Measurements from ENCODE around the gene DNA2. TPM values are rescaled to one million over a fixed set of nuclear protein-coding genes. Genes with fewer than 3 reads are reported as not detected.

The DNA2 gene
- total and polyA plus RNA-seq, 2 of the 13 experiments (the other 11 are each of a cell fraction or from before 2014, with no cell fraction given), result 4.8 to 27.3 TPM

GRCh38 chr10:68442971-68443370 lies 28.8 kb downstream of the DNA2 start (continued):
- no peak for TF ChIP-seq NFKB2 (CRISPR knock-in tag; IDR thresholded peaks at IDR 0.05; ENCODE audit: borderline replicate concordance)
- no peak for TF ChIP-seq SOX6 (IDR thresholded peaks at IDR 0.05)
- TF ChIP-seq SOX6 (CRISPR knock-in tag; IDR thresholded peaks at IDR 0.05), result no peak
- TF ChIP-seq ZNF503 (CRISPR knock-in tag; IDR thresholded peaks at IDR 0.05), result no peak
- TF ChIP-seq DZIP1 (CRISPR knock-in tag; IDR thresholded peaks at IDR 0.05), result no peak

- POLR2A ChIA-PET, result no interaction called here
- no TSS peak for BruUV-seq (replicated peaks)
- in situ Hi-C loops (cut with HindIII; ENCODE audit: extremely low pct_ligation_motif_present, low pct_unique_long_range_greater_than_20kb), result no loop called here
- H2AFZ ChIP-seq (ENCODE audit: low read length), result no peak overlapping the region
- no peak for ATAC-seq
- no peak for FAIRE-seq
- DNase-seq (ENCODE audit: low spot score), result no peak
- H3K9ac ChIP-seq (ENCODE audit: insufficient read depth, low read depth, low read length), result no peak overlapping the region
- no peaks in the 10 kb centered on the region for H3K4me1 ChIP-seq (ENCODE audit: insufficient read depth, low read length)
- H3K9me3 ChIP-seq (ENCODE audit: low read length), result no peaks in the 10 kb centered on the region
- peaks cover 0 to 16% of the 10 kb centered on the region in 2 experiments; a peak in 2 of 5 replicates for H3K36me3 ChIP-seq (replicated peaks in 1 of 2; ENCODE audit: control insufficient read depth in 1 of 2, insufficient read depth in 2 of 2, low read length in 2 of 2)
- 90% methylated on average over 3 of the region's 3 CpGs for WGBS (ENCODE audit: low lambda C conversion rate)
- H3K79me2 ChIP-seq (ENCODE audit: insufficient read depth, low read length), result no peaks in the 10 kb centered on the region
- no peaks in the 10 kb centered on the region for H4K20me1 ChIP-seq (ENCODE audit: insufficient read depth, low read length)
- no peak overlapping the region for H3K27ac ChIP-seq (ENCODE audit: extremely low read length, insufficient read depth, low read length)
- intact Hi-C loops (cut with micrococcal nuclease; ENCODE audit: unreplicated experiment), result no loop called here
- H3K4me3 ChIP-seq (replicated peaks in 1 of 3; ENCODE audit: insufficient read depth in 1 of 3, low read depth in 2 of 3, low read length in 3 of 3), result no peak overlapping the region
- H3K27me3 ChIP-seq (ENCODE audit: control insufficient read depth in 1 of 2, insufficient read depth in 2 of 2, low read length in 2 of 2), result no peaks in the 10 kb centered on the region
- CTCF ChIA-PET (ENCODE audit: low intra/inter-chr PET ratio, low total read pairs), result no interaction called here
- H3K4me2 ChIP-seq (ENCODE audit: low read depth, low read length), result no peak overlapping the region
- TF ChIP-seq CEBPZ (IDR thresholded peaks at IDR 0.05; ENCODE audit: low read length) (no peak), KLF6 (CRISPR knock-in tag; IDR thresholded peaks at IDR 0.05) (no peak), MED13 (CRISPR knock-in tag; IDR thresholded peaks at IDR 0.05) (no peak), BRF2 (CRISPR knock-in tag; IDR thresholded peaks at IDR 0.05) (no peak), CAMTA2 (CRISPR knock-in tag; IDR thresholded peaks at IDR 0.05; ENCODE audit: borderline replicate concordance) (no peak), ZBTB25 (CRISPR knock-in tag; IDR thresholded peaks at IDR 0.05) (no peak)
Measured at GRCh38 chr10:68440898-68441297, 30.9 kb downstream of the DNA2 start.

All from HepG2 (cell line).